GM23338 (cell line): ENCODE results near the gene NDC1. TPM values are rescaled to one million over a fixed set of nuclear protein-coding genes. Genes with fewer than 3 reads are reported as not detected.

Experiments
- ATAC-seq: fragments of 200-7000 bp; cut with Tn5 transposase; 3 replicates; pipeline ENCODE4 v1.9.1; 2020
- DNase-seq: peaks from one replicate; pipeline ENCODE4 v3.0.0-alpha.2; 2015; ENCODE audit warnings: low spot score
- H2AFZ ChIP-seq: fragments of 200-600 bp; sonication (generic); 2 replicates; pipeline ENCODE4 v1.8.0; 2016; ENCODE audit warnings: antibody characterized with exemption, mild to moderate bottlenecking, moderate library complexity
- H3F3A ChIP-seq: fragments of 200-600 bp; sonication (generic); replicated peaks from 2 replicates; pipeline ENCODE4 v1.8.0; 2017; ENCODE audit warnings: antibody characterized with exemption, mixed run types, low read depth
- H3K27ac ChIP-seq: fragments of 200-600 bp; sonication (generic); 2 replicates; pipeline ENCODE4 v1.6.1; 2016; ENCODE audit warnings: low read depth
- H3K27me3 ChIP-seq: fragments of 200-600 bp; sonication (generic); 2 replicates; pipeline ENCODE4 v1.8.0; 2016; ENCODE audit warnings: mild to moderate bottlenecking, mixed run types, moderate library complexity; ENCODE audit not compliant: insufficient read depth
- H3K36me3 ChIP-seq: fragments of 200-600 bp; sonication (generic); 2 replicates; pipeline ENCODE4 v1.8.0; 2016; ENCODE audit warnings: mild to moderate bottlenecking; ENCODE audit not compliant: insufficient read depth
- H3K4me1 ChIP-seq: fragments of 200-600 bp; sonication (generic); 2 replicates; pipeline ENCODE4 v1.8.0; 2016; ENCODE audit warnings: mild to moderate bottlenecking, moderate library complexity; ENCODE audit not compliant: insufficient read depth
- H3K4me2 ChIP-seq: fragments of 200-600 bp; sonication (generic); 2 replicates; pipeline ENCODE4 v1.7.1; 2017; ENCODE audit warnings: mixed run types
- H3K4me3 ChIP-seq: fragments of 200-600 bp; sonication (generic); 2 replicates; pipeline ENCODE4 v1.6.1; 2016; ENCODE audit warnings: mixed run types
- H3K79me2 ChIP-seq: fragments of 200-600 bp; sonication (generic); replicated peaks from 2 replicates; pipeline ENCODE4 v1.8.0; 2017; ENCODE audit warnings: mild to moderate bottlenecking; ENCODE audit not compliant: insufficient read depth
- H3K9me2 ChIP-seq: fragments of 200-600 bp; sonication (generic); 2 replicates; pipeline ENCODE4 v1.8.0; 2017; ENCODE audit not compliant: insufficient read depth
- H4K20me1 ChIP-seq: fragments of 200-600 bp; sonication (generic); replicated peaks from 2 replicates; pipeline ENCODE4 v1.8.0; 2017; ENCODE audit warnings: mild to moderate bottlenecking; ENCODE audit not compliant: insufficient read depth
- H3K27ac Mint-ChIP-seq: 2 replicates; pipeline ENCODE4 v1.8.0; 2020; ENCODE audit warnings: inconsistent platforms, mild to moderate bottlenecking, moderate library complexity, mixed read lengths
- H3K27me3 Mint-ChIP-seq: 3 replicates; pipeline ENCODE4 v1.8.0; 2022; ENCODE audit warnings: low read depth, mild to moderate bottlenecking, moderate library complexity, mixed read lengths, inconsistent platforms; ENCODE audit not compliant: insufficient read depth, poor library complexity
- H3K36me3 Mint-ChIP-seq: 3 replicates; pipeline ENCODE4 v1.8.0; 2021; ENCODE audit warnings: low read depth, mild to moderate bottlenecking, inconsistent platforms, moderate library complexity, mixed read lengths
- H3K4me1 Mint-ChIP-seq: 3 replicates; pipeline ENCODE4 v1.8.0; 2020; ENCODE audit warnings: mild to moderate bottlenecking, inconsistent platforms, mixed read lengths
- H3K4me3 Mint-ChIP-seq: 3 replicates; pipeline ENCODE4 v1.8.0; 2021; ENCODE audit warnings: moderate library complexity, mild to moderate bottlenecking, inconsistent platforms, mixed read lengths
- H3K9me3 Mint-ChIP-seq: 3 replicates; pipeline ENCODE4 v1.8.0; 2020; ENCODE audit warnings: moderate library complexity, mild to moderate bottlenecking, inconsistent platforms, mixed read lengths
- CREB1 ChIP-seq: fragments of 250-450 bp; sonication (Bioruptor Pico); IDR thresholded peaks from 2 replicates; pipeline ENCODE4 v1.5.0; 2020; ENCODE audit warnings: low read depth, mild to moderate bottlenecking, moderate library complexity
- CTCF ChIP-seq, 2 experiments: fragments of 200-600 bp in 1 of 2; sonication (generic) in 1 of 2; conservative IDR thresholded peaks; 2 replicates each; pipeline versions ENCODE4 v1.5.1 to v1.6.1; 2016 to 2017; ENCODE audit warnings: antibody characterized with exemption in 2 of 2, low read depth in 2 of 2, mild to moderate bottlenecking in 2 of 2, moderate library complexity in 1 of 2
- ETS1 ChIP-seq: IDR thresholded peaks from 2 replicates; pipeline ENCODE4 v1.6.1; 2016; ENCODE audit warnings: antibody characterized with exemption
- EZH2 ChIP-seq: fragments of 200-600 bp; sonication (generic); IDR thresholded peaks from one replicate; pipeline ENCODE4 v1.8.0; 2017; ENCODE audit warnings: antibody characterized with exemption, mild to moderate bottlenecking, low read depth; ENCODE audit not compliant: unreplicated experiment
- EZH2phosphoT487 ChIP-seq: fragments of 200-600 bp; sonication (generic); IDR thresholded peaks from one replicate; pipeline ENCODE4 v1.8.1; 2018; ENCODE audit warnings: antibody characterized with exemption; ENCODE audit not compliant: unreplicated experiment
- JUNB ChIP-seq: IDR thresholded peaks from one replicate; pipeline ENCODE4 v1.6.1; 2016; ENCODE audit warnings: antibody characterized with exemption; ENCODE audit not compliant: unreplicated experiment
- NANOG ChIP-seq: IDR thresholded peaks from 2 replicates; pipeline ENCODE4 v1.6.1; 2016; ENCODE audit warnings: antibody characterized with exemption, borderline replicate concordance
- POLR2AphosphoS5 ChIP-seq: IDR thresholded peaks from 2 replicates; pipeline ENCODE4 v1.6.1; 2016; ENCODE audit warnings: antibody characterized with exemption, low read depth
- REST ChIP-seq: IDR thresholded peaks from one replicate; pipeline ENCODE4 v1.6.1; 2018; ENCODE audit warnings: antibody characterized with exemption; ENCODE audit not compliant: unreplicated experiment
- STAT1 ChIP-seq: IDR thresholded peaks from one replicate; pipeline ENCODE4 v1.6.1; 2016; ENCODE audit warnings: antibody characterized with exemption; ENCODE audit not compliant: unreplicated experiment
- ZNF114 ChIP-seq: fragments of 250-450 bp; sonication (Bioruptor Pico); IDR thresholded peaks from 2 replicates; pipeline ENCODE4 v1.5.0; 2020; ENCODE audit warnings: mild to moderate bottlenecking, moderate library complexity
- ZNF331 ChIP-seq: fragments of 250-450 bp; sonication (Bioruptor Pico); IDR thresholded peaks from 2 replicates; pipeline ENCODE4 v1.5.0; 2020; ENCODE audit warnings: low read depth, mild to moderate bottlenecking, moderate library complexity
- polyA plus RNA-seq: library from polyadenylated mRNA; unstranded; fragments of >200 nt; fragmentation: Nextera tagmentation; extraction: Ambion mirVana; gene quantifications from 2 replicates; pipeline ENCODE4 v1.2.1, GENCODE V29; 2016
- total RNA-seq: library from RNA; depleted of rRNA; stranded (reverse); fragments of >200 nt; shearing (Covaris generic); gene quantifications from 2 replicates; pipeline ENCODE4 v1.2.3, GENCODE V29; 2014

The NDC1 gene
- total and polyA plus RNA-seq, 2 experiments from 2014 or later = 19.8 to 100 TPM

- TF ChIP-seq REST (no peak), POLR2AphosphoS5 (no peak), JUNB (no peak), ZNF331 (no peak), CTCF (conservative IDR thresholded peaks at IDR 0.05; ENCODE audit: low read depth in 2 of 2) (no peak), NANOG (no peak), STAT1 (no peak), EZH2 (no peak), EZH2phosphoT487 (no peak)
These were observed 101.8 kb downstream of the NDC1 start (continued) for GRCh38 chr1:53736290-53736689.

- DNase-seq (no peak), ATAC-seq (no peak)
- Histone ChIP-seq H3K36me3 (no peaks in the 10 kb centered on the region), H2AFZ (no peak overlapping the region), H3K27me3 (peaks cover 66% of the 10 kb centered on the region), H3K9me2 (no peaks in the 10 kb centered on the region), H3K4me1 (peaks cover 9% of the 10 kb centered on the region; the same call in 1 of the 2 replicates), H3K79me2 (no peaks in the 10 kb centered on the region), H3K4me3 (no peak overlapping the region), H4K20me1 (no peaks in the 10 kb centered on the region), H3F3A (peaks cover 4% of the 10 kb centered on the region; the same call in 1 of the 2 replicates), H3K27ac (no peak overlapping the region), H3K4me2 (no peak overlapping the region; the same call in 1 of the 2 replicates)
- no peak overlapping the region for H3K4me3 Mint-ChIP-seq
- H3K9me3 Mint-ChIP-seq = no peaks in the 10 kb centered on the region
- TF ChIP-seq EZH2phosphoT487 (no peak), NANOG (no peak), EZH2 (no peak), ETS1 (no peak), ZNF114 (CRISPR knock-in tag) (no peak), POLR2AphosphoS5 (no peak), CREB1 (no peak), CTCF (conservative IDR thresholded peaks at IDR 0.05; ENCODE audit: low read depth in 2 of 2) (no peak)
- no peaks in the 10 kb centered on the region for H3K36me3 Mint-ChIP-seq
- peaks cover 12% of the 10 kb centered on the region for H3K4me1 Mint-ChIP-seq
- H3K27me3 Mint-ChIP-seq = peaks cover 58% of the 10 kb centered on the region
- no peak overlapping the region for H3K27ac Mint-ChIP-seq
These were observed 102.4 kb downstream of the NDC1 start for GRCh38 chr1:53735681-53736080.
